Measurements from ENCODE around the gene MARCHF10.

The MARCHF10 gene

DNA sequence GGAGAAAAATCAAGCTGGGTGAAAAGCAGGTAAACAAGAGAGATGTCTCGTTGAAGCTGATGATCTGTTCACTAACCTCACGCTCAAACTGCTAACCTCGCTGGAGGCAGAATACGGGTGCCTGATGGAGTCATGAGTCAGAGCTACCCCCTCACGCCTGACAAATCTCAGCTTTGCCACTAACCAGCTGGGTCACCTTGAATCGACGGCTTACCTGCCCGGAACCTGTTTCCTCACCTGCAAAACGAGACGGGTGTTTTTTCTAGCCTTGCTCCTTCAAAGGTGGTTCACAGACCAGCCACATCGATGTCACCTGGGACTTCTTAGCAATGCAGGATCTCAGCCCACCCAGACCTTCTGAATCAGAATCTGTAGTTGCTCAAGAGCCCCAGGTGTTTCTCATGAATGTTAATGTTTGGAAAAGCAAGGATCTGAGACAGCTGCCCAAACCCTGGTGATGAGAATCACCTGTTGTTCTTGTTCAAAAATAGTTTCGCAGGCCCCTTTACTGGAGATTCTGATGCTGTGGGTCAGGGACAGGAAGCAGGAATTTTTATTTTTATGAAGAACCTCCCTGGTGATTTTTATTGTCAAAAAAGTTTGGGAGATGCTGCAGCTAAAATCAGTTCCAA lies 56.9 kb downstream of the MARCHF10 start:
- no peak for DNase-seq

DNA sequence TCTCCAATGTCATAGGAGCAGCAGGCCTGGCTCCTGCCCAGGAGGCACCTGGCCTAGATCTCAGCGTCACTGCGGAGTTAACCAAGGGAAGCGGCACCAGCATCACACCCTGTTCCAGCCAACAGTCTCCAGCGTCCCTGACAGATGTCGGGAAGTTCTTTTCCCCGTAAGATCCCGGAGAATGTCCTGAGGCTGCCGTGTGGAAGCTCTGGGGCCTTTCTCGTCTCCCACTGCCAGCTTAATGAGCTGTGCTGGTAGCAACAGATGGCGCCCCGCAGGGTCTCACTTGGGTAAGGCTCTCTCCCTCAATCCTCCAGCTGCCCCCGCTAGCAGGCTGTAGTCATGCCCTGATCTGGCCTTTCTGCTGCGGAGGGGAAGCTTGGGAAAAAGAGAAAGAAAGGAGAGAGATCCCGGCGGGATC lies 57.5 kb downstream of the MARCHF10 start:
- peak; percentile 86 for DNase-seq

DNA sequence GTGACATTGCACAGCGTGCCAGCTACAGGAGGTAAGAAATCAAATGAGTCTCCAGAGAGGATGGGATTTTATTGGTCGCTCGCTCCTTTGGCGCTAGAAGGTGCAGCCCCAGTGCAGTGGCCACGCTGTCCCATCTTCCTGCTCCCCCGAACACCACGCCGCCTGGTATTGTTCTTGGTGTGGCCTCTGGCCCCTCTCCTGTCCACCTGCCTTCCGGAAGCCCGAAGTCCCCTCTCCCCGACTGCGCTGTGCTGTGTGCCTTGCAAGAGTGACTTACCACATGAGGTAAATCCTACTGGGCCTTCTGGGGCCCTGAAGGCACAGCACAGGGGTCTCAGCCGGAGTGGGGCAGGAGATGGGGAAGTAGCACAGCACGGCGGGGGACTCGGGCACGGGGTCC lies 58.2 kb downstream of the MARCHF10 start:
- no peak for DNase-seq

DNA sequence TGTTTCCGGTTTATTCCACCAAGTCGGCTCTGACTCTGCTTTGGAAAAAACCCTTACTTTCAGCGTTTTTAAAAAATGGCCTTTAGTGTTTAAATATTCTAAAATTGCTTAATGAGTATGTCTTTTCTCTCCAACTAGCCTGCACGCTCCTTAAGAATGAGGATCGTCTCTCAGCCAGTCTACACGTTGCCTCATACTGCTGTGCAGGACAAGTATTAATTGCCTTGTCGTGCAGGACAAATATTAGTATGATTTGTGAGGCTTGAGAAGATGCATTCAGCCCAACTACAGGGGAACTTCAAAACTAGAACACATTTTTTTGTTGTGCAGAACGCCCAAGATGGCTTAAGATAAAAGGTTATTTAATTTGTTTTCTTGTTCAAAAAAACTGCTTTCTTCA lies 61.2 kb downstream of the MARCHF10 start:
- no peak for DNase-seq

DNA sequence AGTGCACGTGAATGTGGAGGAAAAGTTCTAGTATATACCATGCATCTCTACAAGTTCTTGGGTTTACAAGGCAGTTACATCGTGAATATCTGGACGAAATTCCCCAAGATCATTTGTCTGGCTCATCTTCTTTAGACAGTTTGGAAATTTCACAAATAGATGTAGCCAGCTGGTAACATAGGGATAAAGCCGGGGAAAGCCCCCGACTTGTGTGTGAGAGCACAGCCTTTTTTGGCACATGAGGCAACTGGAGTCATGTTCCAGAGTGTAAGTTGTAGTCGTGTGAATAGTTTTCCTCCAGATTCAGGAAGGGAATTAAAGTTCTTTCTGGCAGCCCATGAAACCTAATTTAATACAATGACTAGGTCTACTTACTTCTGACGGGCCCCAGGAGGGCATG lies 62.3 kb downstream of the MARCHF10 start:
- DNase-seq = no peak

DNA sequence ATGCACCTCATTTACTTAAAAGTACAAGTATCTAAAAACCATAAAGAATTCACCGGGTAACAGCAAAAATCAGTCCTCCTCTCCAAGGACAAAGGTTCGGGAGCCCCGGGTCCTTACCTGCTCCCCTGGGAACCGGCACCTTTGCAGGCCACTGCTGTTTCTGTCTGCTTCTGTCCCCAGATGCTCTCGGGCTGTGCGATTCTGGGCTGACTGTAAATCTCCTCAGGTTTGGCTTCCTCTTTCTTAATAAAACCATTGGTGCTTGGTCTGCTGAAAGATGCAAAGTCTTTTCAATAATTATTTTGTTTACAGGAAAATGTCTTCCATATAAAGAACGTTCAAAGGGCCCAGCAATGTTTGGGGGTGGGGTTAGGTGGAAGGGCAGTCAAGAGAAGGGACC lies 63.9 kb downstream of the MARCHF10 start:
- no peak for DNase-seq

DNA sequence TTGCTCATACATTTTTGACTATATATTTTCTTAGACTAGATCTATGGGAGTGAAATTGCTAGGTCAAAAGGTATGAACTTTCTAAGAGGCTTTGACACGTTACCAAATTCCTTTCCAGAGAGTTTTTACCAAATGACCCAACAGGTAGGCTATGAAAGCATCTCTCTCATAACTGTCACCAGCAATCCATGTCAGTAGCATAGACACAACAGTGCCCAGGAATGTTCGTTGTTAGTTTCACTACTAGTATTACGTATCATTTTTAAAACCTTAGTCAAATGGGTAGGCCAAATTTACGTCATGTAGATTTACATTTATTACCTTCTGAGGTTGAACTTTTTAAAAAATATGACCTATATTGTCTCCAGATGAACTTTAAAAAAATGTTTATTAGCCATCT lies 66.8 kb downstream of the MARCHF10 start:
- no peak for DNase-seq

DNA sequence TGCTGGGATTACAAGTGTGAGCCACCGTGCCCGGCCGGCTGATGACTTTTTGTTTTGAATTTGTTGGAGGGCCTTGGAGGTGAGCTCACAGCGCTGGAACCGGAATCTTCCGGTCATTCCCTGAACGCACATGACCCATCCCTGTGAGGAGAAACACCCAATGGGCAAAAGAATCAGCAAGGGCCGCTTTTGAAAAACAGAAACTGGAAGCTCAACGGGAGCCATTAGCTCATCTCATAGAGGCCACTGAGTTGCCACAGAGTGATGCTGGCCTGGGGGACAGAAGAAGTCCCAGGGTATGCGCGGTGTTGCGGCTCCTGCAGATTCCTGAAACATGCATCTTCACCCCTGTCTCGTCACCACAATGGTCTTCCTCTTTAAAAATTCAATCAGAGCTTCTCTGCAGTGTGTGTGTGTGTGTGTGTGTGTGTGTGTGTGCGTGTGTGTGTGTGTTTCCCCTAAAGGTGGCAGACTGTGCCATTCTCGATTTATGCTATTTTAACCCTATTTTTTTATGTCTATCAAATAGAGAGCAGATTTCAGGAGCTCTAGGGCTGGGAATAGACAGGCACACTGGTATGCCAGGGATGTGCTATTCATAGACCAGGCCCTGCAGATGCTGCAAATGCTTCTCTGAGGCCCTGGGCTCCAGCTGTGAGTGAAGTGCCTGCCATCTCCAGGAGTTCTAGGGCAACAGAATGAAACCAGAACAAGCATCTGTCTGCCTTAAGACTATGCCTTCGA lies 68.3 kb downstream of the MARCHF10 start:
- DNase-seq = no peak

DNA sequence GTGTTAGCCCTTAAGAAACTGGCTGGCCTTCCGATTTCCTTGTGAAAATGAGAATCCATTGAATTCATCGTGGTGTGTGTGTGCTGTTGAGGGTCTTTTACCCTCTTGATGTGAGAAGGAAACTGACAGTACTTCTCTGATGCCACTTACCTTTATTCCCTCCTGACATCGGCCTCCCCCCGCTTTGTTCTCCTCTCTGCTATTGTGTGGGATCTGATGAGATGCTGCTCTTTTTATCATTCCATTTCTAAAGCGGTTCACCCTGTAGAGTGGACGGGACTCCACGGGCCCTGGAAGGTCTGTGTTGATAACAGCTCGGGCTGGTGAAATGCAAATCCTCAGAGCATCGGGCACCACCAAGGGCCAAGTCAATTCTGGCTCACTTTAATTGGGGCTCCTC lies 69.8 kb downstream of the MARCHF10 start:
- DNase-seq = no peak

DNA sequence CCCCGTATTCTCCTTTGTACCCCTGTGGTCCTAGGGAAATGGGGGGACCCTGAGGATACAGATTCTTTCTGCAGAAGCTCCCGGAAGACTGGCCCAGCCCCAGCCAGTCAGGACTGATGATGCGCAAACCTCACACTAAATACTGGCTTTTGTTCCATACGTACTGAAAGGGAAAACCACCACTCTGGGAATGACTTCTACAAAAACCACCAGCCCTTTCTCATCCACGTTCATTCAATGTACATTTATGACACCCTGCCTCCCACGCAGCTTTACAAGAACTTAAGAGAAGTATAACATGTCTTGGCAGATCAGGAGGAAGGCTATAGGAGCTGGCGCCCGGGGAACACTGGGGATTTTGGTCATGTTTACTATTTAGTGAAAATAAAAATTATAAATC lies 70.6 kb downstream of the MARCHF10 start:
- no peak for DNase-seq

DNA sequence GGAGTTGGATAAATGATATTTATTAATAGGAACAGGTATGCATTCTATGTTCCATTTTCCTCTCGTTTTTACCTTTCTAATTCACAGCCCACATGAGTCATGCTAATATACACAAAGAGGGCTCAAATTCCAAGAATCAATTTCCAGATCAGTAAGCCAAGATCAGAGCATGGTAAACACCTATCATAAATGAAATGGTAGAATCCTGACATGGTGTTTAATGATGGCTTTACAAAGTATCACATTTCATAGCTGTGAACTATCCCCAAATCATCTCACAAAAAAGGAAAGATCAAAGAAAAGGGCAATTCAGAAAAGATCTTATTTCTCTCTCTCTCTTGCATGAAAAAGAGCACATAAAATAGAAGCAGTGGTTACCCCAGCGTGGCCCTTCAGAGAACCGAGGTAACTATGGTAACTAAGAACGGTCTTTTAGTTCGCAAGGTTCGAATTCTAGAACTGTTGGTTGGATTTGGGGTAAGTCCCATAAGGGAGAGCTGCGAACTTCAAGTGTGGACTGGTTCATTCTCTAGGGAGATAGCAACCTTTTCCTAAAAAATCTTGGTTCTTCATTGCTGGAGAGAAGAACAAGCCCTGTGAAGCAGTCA lies 73.0 kb downstream of the MARCHF10 start:
- no peak for DNase-seq

DNA sequence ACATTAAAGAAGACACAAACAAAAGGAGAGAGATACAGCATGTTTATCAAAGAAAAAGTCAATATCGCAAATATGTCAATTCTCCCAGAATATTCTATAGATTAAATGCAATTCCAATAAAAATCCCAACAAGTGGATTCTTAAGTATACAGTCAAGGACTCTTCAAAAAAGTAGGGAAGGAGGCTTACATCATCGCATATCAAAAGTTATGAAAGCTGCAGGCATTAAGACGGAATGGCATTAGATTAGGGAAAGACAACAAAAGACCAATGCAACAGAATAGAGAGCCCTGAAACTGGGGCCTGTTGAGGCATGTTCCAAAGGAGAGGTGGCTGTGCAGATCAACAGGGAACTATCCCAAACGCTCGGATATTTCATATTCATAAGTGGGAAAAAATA lies 76.0 kb downstream of the MARCHF10 start:
- DNase-seq = no peak

DNA sequence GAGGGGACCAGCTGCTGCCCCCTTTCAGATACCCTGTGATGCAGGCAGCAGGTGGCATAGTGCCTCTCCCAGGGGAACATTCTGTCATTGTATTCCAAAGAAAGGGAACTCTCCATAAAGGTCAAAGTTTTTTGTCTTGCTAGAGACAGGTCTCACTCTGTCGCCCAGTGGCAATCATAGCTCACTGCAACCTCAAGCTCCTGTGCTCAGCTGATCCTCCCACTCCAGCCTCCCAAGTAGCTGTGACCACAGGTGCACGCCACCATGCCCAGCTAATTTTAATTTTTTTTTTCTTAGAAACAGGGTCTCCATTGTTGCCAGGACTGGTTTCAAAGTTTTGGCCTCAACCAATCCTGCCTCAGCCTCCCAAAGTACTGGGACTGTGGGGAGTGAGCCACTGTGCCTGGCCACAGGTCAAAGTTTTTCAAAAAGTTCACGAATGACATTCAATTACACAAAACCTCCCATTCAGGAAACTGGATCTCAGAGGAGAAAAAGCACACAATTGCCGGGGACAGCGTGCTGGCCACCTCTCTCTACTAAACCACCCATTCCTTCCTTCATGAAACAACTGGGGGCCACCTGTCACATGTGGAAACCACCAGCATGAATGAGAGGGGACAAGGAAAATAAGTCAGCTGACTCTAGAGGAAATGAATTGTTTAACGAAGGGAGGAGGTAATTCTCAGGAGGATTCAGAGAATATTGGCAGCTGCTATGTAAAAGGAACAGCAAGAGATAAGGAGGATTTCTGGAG lies 80.0 kb downstream of the MARCHF10 start:
- no peak for DNase-seq

DNA sequence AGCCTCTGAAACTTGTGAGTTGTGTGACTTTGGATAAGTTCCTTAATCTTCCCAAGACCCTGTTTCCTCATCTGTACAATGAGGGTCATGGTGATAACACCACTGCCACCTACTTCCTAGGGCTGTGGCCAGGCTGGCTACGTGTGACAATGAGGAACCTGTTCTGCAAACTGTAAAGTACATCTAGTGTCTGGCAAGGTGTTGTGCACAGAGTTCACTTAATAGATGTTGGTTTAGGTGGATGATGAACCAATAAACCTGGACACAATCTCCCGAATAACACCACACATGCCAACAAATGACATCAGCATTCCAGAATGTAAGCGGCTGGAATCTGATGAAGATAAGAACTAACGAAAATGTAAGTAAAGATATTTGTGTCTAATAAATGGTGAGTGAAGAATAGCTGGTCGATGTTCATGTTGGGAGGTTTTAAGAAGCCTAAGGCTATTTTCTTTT lies 82.3 kb downstream of the MARCHF10 start:
- no peak for DNase-seq

DNA sequence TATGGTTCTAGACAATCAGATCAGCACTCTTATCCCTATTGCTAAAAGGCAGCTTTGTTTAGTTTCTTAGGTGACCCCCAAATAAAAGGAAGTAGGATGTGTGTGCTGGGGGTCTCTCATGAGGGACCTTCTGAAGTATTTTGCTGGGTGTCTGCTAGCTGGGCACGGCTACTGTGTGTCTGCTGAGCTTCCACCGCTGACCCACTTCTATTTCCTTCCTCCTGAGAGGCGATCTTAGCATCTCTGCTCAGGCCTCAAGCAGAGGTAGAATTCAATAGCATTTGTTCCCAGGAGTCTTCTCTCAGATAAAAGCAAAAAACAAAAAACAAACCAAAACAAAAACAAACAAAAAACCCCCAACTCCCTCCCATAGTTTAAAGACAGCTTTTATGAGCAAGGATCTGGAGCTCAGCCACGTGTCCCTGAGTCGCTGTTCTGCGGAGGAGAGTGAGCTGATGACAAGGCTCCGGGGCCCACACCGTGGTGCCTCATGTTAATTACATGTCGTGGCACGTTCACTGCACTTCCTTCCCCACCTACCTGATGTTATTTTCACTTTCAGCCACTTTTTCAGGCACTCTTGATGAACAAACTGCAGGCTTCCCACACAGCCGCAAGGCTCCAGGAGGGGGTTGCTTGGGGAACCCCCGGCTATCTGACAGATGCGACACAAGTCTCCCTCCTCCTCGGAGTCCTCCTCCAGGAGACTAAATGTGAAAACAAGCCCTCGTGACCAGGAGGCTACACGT lies 83.5 kb downstream of the MARCHF10 start:
- no peak for DNase-seq

DNA sequence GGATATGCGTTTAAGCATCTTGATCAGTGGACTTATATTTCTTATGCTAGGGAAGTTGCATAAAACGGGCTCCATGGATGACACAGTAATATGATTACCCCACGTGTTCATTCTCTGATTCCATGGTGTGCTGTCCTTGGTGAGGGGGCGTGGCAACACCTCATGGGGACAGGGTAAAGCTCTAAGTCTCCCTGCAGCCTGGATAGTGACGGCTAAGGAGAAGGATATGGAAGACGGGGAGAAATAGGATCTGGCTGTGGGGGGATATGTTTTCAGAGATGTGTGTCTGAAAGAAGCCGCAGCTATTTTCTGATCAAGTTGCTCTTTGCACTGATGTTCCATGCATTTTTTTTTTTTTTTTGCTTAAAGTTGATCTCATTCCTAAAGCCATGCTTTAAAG lies 84.3 kb downstream of the MARCHF10 start:
- DNase-seq = no peak

DNA sequence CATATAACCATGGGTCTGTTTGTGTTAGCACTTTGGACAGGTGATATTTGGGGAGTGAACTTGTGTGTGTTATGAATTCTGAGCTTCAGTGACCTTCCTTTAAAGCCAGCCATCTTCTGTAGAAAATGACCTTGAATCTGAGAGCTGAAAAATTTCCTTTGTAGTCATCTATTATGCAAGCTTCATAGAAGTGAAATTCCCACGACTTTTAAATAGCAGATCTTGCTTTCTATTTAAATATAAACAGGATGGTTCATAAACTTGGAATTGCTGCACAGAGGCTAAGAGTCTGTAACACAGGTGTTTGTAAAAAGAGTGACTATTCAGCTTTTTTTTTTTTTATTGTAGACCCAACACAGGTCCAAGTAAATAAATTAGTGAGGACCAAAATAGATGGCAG lies 85.5 kb downstream of the MARCHF10 start:
- no peak for DNase-seq

DNA sequence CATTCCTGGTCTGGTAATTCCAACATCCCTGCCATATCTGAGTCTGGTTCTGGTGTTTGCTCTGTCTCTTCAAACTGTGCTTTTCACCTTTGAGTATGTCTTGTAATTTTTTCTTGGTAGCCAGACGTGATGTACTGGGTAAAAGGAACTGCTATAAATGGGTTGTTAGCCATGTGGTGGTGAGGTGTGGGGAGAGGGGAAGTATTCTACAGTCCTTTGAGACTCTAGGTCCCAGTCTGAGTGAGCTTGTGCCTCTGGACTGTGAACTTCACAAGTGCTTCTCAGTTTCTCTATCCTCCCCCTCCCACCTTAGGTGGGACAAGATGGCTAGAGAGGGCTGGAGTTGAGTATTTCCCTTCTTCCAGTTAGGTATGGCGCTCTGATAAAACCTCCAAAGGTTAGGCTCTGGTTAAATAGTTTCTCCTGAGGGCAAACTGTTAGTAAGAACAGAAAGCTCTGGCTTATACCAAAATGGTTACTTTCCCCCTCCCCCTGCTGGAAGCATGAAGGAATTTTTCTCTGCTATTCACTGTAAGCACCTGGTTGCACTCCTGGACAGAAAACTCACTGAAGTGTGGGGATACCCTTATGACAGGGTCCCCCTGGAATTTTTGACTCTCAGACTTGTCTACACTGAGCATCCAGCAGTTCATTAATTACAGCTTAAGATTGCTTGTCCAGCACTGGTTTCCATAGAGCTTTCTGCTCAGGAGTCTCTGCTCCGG lies 87.8 kb downstream of the MARCHF10 start:
- DNase-seq = no peak

DNA sequence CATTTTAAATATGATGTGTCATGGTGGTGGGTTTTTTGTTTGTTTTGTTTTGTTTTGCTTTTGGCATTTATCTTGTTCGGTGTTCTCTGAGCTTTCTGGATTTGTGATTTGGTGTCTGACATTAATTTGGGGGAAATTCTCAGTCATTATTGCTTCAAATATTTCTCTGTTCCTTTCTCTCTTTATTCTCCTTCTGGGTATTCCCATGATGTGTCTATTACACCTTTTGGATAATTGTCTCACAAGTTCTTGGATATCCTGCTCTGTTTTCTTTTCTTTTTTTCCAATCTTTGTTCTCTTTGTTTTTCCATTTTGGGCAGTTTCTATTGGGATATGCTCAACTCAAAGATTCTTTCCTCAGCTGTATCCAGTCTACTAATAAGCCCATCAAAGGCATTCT lies 88.5 kb downstream of the MARCHF10 start:
- DNase-seq = no peak

DNA sequence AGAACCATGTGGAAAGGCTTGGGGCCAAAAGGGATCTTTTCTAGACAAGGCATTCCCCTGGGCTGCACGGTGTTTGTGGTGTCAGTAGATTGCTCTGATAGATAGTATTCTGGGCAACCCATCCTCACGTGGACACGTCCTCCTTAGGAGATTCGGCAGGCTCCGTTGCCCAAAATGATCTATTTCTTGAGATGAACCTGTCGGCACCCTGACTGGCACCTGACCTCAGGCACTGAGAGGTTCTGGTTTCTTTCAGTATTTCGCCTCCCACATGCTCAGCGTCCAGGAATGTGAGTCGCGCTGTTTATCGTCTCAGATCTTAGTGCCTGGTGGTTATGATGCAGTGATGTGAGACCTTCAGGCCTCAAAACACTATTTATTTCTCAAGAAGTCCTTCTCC lies 89.7 kb downstream of the MARCHF10 start:
- DNase-seq = no peak

DNA sequence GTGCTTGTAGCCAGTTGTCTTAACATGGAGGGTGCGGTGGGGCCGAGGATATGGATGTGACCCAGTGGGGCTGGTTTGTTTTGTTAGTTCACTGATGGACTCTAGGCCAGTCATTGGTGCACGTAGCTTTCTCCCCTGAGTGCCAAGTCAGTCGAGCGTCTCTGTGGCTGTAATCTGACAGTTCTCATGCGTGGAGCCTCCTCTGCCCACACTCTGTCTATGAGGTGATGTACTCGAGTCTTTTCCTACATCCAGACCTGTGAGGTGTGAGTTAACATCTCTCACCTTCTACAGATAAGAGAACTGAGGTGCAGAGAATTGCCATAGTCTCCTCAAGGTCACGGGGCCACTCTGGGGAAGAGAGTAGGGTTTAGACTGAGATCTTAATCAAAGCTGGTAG lies 90.2 kb downstream of the MARCHF10 start:
- no peak for DNase-seq

DNA sequence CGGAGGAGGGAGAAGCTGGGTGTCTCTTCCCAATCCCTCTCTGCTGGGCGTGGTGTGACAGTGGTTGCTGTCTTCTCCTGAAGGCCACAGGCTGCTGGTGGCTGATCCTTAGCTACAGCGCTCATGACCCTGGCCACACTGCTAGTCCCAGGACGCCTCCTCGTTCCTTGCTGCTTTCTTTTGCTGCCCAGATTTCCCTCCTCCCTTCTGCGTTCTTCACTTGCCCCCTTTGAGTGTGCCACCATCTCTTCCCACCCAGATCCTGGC lies 90.6 kb downstream of the MARCHF10 start:
- no peak for DNase-seq

Measured in eye (tissue), 1 donor.